ENCODE measurements around the gene SLC13A1.

DNA sequence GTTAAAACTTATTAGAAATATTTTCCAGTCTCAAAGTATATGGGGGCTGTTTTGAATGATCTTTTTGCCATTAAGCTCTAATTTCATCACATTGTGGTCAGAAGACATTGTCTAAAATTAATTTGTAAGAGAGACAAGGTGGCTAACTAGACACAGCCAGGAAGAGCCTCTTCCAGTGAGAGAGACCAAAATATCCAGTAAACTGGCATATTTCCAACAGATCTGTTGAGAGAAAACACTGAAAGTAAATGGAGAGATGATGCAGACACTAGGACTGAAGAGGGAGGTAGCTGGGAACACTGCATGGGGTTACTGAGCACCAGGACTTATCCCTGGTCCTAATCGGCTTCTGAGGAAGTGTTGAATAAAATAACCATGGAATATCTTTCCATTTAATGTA is 102.8 kb downstream of the SLC13A1 start:
- TF ChIP-seq POLR2A (IDR thresholded peaks at IDR 0.05) (no peak), EP300 (IDR thresholded peaks at IDR 0.05) (no peak)
- TF ChIP-seq, protein P1, sequence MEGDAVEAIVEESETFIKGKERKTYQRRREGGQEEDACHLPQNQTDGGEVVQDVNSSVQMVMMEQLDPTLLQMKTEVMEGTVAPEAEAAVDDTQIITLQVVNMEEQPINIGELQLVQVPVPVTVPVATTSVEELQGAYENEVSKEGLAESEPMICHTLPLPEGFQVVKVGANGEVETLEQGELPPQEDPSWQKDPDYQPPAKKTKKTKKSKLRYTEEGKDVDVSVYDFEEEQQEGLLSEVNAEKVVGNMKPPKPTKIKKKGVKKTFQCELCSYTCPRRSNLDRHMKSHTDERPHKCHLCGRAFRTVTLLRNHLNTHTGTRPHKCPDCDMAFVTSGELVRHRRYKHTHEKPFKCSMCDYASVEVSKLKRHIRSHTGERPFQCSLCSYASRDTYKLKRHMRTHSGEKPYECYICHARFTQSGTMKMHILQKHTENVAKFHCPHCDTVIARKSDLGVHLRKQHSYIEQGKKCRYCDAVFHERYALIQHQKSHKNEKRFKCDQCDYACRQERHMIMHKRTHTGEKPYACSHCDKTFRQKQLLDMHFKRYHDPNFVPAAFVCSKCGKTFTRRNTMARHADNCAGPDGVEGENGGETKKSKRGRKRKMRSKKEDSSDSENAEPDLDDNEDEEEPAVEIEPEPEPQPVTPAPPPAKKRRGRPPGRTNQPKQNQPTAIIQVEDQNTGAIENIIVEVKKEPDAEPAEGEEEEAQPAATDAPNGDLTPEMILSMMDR (IDR thresholded peaks at IDR 0.05): no peak
